ENCODE results near the gene KATNB1. TPM values are rescaled to one million over a fixed set of nuclear protein-coding genes. Genes with fewer than 3 reads are reported as not detected.

Gene KATNB1
- polyA plus RNA-seq, 1 of the 3 experiments (the other 2 are of a cell fraction): 43.7 TPM

GRCh38 chr16:57690782-57691471, 44.6 kb upstream of the KATNB1 start:
- no peak for TF ChIP-seq FOSL2 (IDR thresholded peaks at IDR 0.05; ENCODE audit: borderline replicate concordance, low read depth)
- Histone ChIP-seq H3K9me3 (no peaks in the 10 kb centered on the region), H3K36me3 (replicated peaks in 1 of 2; ENCODE audit: control insufficient read depth in 1 of 2, insufficient read depth in 2 of 2, low read length in 1 of 2) (no peaks in the 10 kb centered on the region), H3K4me2 (no peak overlapping the region), H2AFZ (ENCODE audit: low read depth) (no peak overlapping the region), H3K27ac (ENCODE audit: low read depth in 2 of 2, low read length in 1 of 2) (no peak overlapping the region), H3K4me1 (ENCODE audit: control insufficient read depth in 1 of 2, insufficient read depth in 2 of 2, low read depth in 1 of 2, low read length in 1 of 2) (peaks cover 0 to 8% of the 10 kb centered on the region in 2 experiments; a peak in 1 of 4 replicates), H3K27me3 (ENCODE audit: insufficient read depth) (no peaks in the 10 kb centered on the region; the same call in 1 of the 2 replicates), H3K79me2 (ENCODE audit: insufficient read depth) (no peaks in the 10 kb centered on the region), H3K9me2 (no peaks in the 10 kb centered on the region), H3K9ac (no peak overlapping the region), H3F3A (replicated peaks; ENCODE audit: insufficient read depth) (no peaks in the 10 kb centered on the region), H3K4me3 (ENCODE audit: low read depth in 2 of 2, low read length in 1 of 2) (no peak overlapping the region), H4K20me1 (ENCODE audit: insufficient read depth) (no peaks in the 10 kb centered on the region)
- CTCF ChIA-PET: interaction anchor here (1.7 to 2.1 kb wide), 3 partner anchors 13 to 115 kb away, joined by 4 to 8 read pairs (median 6); no protein-coding TSS in a partner anchor
- no peak for DNase-seq
- 77% methylated on average over 4 of the region's 4 CpGs for WGBS (ENCODE audit: low lambda C conversion rate)
- POLR2A ChIA-PET: no interaction called here

DNA sequence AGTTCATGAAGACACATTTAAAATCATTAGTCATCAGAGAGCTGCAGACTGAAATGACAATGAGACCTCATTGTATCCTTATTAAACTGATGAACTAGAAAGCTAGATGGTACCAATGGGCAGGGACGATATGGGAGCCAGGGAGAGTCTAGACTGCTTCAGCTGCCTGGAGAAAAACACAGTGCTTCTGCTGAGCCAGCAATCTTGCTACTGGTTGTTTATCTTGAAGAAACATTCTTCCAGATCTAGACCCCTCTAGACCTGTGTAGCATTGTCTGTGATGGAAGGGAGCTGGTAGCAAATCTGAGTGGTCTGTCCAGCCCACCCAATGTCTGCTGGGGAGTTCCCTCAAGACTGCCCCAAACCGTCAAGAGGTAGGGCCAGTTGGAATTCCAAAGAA, 42.9 kb upstream of the KATNB1 start:
- CTCF ChIA-PET: interaction anchor here (0.9 to 1.2 kb wide), 2 partner anchors 17 to 43 kb away, joined by 3 read pairs; no protein-coding TSS in a partner anchor
- Histone ChIP-seq H3K4me1 (ENCODE audit: control insufficient read depth in 1 of 2, insufficient read depth in 2 of 2, low read depth in 1 of 2, low read length in 1 of 2) (peaks cover 0 to 13% of the 10 kb centered on the region in 2 experiments; a peak in 1 of 4 replicates), H3K27me3 (ENCODE audit: insufficient read depth) (no peaks in the 10 kb centered on the region; the same call in 1 of the 2 replicates), H3K79me2 (ENCODE audit: insufficient read depth) (no peaks in the 10 kb centered on the region), H2AFZ (ENCODE audit: low read depth) (no peak overlapping the region), H3K9me2 (no peaks in the 10 kb centered on the region), H4K20me1 (ENCODE audit: insufficient read depth) (no peaks in the 10 kb centered on the region), H3K9me3 (no peaks in the 10 kb centered on the region), H3K9ac (no peak overlapping the region), H3F3A (replicated peaks; ENCODE audit: insufficient read depth) (no peaks in the 10 kb centered on the region), H3K4me2 (no peak overlapping the region), H3K36me3 (replicated peaks in 1 of 2; ENCODE audit: control insufficient read depth in 1 of 2, insufficient read depth in 2 of 2, low read length in 1 of 2) (no peaks in the 10 kb centered on the region), H3K27ac (ENCODE audit: low read depth in 2 of 2, low read length in 1 of 2) (no peak overlapping the region), H3K4me3 (ENCODE audit: low read depth in 2 of 2, low read length in 1 of 2) (no peak overlapping the region)
- POLR2A ChIA-PET: no interaction called here
- no peak for TF ChIP-seq MXI1 (IDR thresholded peaks at IDR 0.05; ENCODE audit: low read depth, low read length)
- no peak for TF ChIP-seq JUND (IDR thresholded peaks at IDR 0.05)
- TF ChIP-seq NFIC (IDR thresholded peaks at IDR 0.05; ENCODE audit: borderline replicate concordance): no peak
- TF ChIP-seq GATA2 (CRISPR knock-in tag; IDR thresholded peaks at IDR 0.05): no peak
- no peak for TF ChIP-seq RXRA (IDR thresholded peaks at IDR 0.05; ENCODE audit: borderline replicate concordance, low read depth)
- TF ChIP-seq, protein P1, sequence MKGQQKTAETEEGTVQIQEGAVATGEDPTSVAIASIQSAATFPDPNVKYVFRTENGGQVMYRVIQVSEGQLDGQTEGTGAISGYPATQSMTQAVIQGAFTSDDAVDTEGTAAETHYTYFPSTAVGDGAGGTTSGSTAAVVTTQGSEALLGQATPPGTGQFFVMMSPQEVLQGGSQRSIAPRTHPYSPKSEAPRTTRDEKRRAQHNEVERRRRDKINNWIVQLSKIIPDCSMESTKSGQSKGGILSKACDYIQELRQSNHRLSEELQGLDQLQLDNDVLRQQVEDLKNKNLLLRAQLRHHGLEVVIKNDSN (IDR thresholded peaks at IDR 0.05; ENCODE audit: borderline replicate concordance, low read depth): no peak
- TF ChIP-seq PBX3 (IDR thresholded peaks at IDR 0.05): no peak
- no peak for TF ChIP-seq MEF2A (IDR thresholded peaks at IDR 0.05; ENCODE audit: borderline replicate concordance, low read depth)
- TF ChIP-seq FOSL2 (IDR thresholded peaks at IDR 0.05; ENCODE audit: borderline replicate concordance, low read depth): no peak
- TF ChIP-seq CTCF (IDR thresholded peaks at IDR 0.05): no peak
- no peak for TF ChIP-seq EP300 (IDR thresholded peaks at IDR 0.05; ENCODE audit: borderline replicate concordance in 1 of 2, low read depth in 1 of 2, low read length in 1 of 2)
- no peak for TF ChIP-seq TEAD4 (IDR thresholded peaks at IDR 0.05; ENCODE audit: borderline replicate concordance, insufficient read depth)
- TF ChIP-seq MAX (IDR thresholded peaks at IDR 0.05; ENCODE audit: low read depth): no peak
- no peak for TF ChIP-seq GABPA (IDR thresholded peaks at IDR 0.05; ENCODE audit: low read depth)
- no peak for TF ChIP-seq REST (IDR thresholded peaks at IDR 0.05; ENCODE audit: low read depth, low read length)
- no peak for TF ChIP-seq CHD2 (IDR thresholded peaks at IDR 0.05; ENCODE audit: low read length, partially characterized antibody)
- no peak for DNase-seq
- 16% methylated on average over 2 of the region's 2 CpGs for WGBS (ENCODE audit: low lambda C conversion rate)
